HCT116 (cell line): ENCODE measurements around the gene STXBP5. TPM values are rescaled to one million over a fixed set of nuclear protein-coding genes. Genes with fewer than 3 reads are reported as not detected.

Experiments
- ATAC-seq: fragments of 200-7000 bp; cut with Tn5 transposase; 2 replicates; pipeline ENCODE4 v1.9.1; 2020; ENCODE audit warnings: mild to moderate bottlenecking, moderate library complexity
- BruUV-seq: library from RNA; stranded (reverse); fragments of 400-500 nt; replicated peaks from 2 replicates; lab custom pipeline; 2021; lab: Mats Ljungman, UMichigan
- CTCF ChIA-PET: fragments of 300-600 bp; sonication (Branson Sonifier 250); formaldehyde crosslinking; loops from one replicate; lab custom pipeline; 2021; ENCODE audit warnings: antibody characterized with exemption; lab: Charles Lee
- POLR2A ChIA-PET: fragments of 300-600, 350-600 bp; sonication (Branson Sonifier 250); formaldehyde crosslinking; loops from one replicate; lab custom pipeline; 2021; ENCODE audit warnings: antibody characterized with exemption; lab: Charles Lee
- RAD21 ChIA-PET, 2 experiments: fragments of 300-600 bp; sonication (Branson Sonifier 250); formaldehyde crosslinking; loops; one replicate each; lab custom pipeline; 2023; ENCODE audit warnings: low total read pairs in 2 of 2; ENCODE audit not compliant: uncharacterized antibody in 2 of 2, unreplicated experiment in 2 of 2, low non-redundant PET in 1 of 2; lab: Charles Lee
- DNase-seq: peaks from one replicate; pipeline ENCODE4 v3.0.0-alpha.2; 2010; ENCODE audit warnings: low read depth, low spot score
- H2AFZ ChIP-seq: fragments of 200-600 bp; shearing (Covaris generic), sonication (generic); 2 replicates; pipeline ENCODE4 v1.6.1; 2017; ENCODE audit warnings: low read depth, mixed run types, mixed read lengths, antibody characterized with exemption, low read length; ENCODE audit not compliant: poor library complexity, severe bottlenecking
- H3K27ac ChIP-seq: 2 replicates; pipeline ENCODE4 v1.5.1; 2012; ENCODE audit warnings: low read depth, low read length
- H3K27me3 ChIP-seq: fragments of 200-600 bp; sonication (generic); 2 replicates; pipeline ENCODE4 v1.6.1; 2016; ENCODE audit warnings: mixed run types, low read length, mixed read lengths; ENCODE audit not compliant: insufficient read depth
- H3K36me3 ChIP-seq, 2 experiments: fragments of 200-500 bp in 1 of 2; fragments of 200-600 bp in 1 of 2; sonication (Bioruptor generic) in 1 of 2; sonication (generic) in 1 of 2; 2 replicates each; pipeline versions ENCODE4 v1.5.1 to v1.6.1; 2014 to 2016; ENCODE audit warnings: low read length in 2 of 2, inconsistent platforms in 1 of 2, mixed read lengths in 1 of 2, mixed run types in 1 of 2; ENCODE audit not compliant: insufficient read depth in 2 of 2, control insufficient read depth in 1 of 2
- H3K4me1 ChIP-seq, 2 experiments: fragments of 200-600 bp in 1 of 2; sonication (generic) in 1 of 2; 2 replicates each; pipeline versions ENCODE4 v1.5.1 to v1.6.1; 2012 to 2017; ENCODE audit warnings: low read length in 2 of 2, inconsistent platforms in 1 of 2, mild to moderate bottlenecking in 1 of 2, mixed read lengths in 1 of 2, mixed run types in 1 of 2, moderate library complexity in 1 of 2; ENCODE audit not compliant: insufficient read depth in 2 of 2, control insufficient read depth in 1 of 2
- H3K4me2 ChIP-seq: fragments of 200-600 bp; sonication (generic); 2 replicates; pipeline ENCODE4 v1.6.1; 2017; ENCODE audit warnings: mixed run types, low read length, mixed read lengths
- H3K4me3 ChIP-seq, 2 experiments: fragments of 200-600 bp in 1 of 2; sonication (generic) in 1 of 2; replicated peaks in 1 of 2; 2 replicates each; pipeline ENCODE4 v1.5.1; 2011 to 2016; ENCODE audit warnings: low read length in 2 of 2, control low read depth in 1 of 2, low read depth in 1 of 2, mild to moderate bottlenecking in 1 of 2, mixed read lengths in 1 of 2, mixed run types in 1 of 2
- H3K79me2 ChIP-seq: fragments of 200-600 bp; sonication (generic); 2 replicates; pipeline ENCODE4 v1.6.1; 2017; ENCODE audit warnings: mild to moderate bottlenecking, mixed run types, low read length, moderate library complexity, mixed read lengths; ENCODE audit not compliant: insufficient read depth
- H3K9ac ChIP-seq: fragments of 200-600 bp; sonication (generic); 2 replicates; pipeline ENCODE4 v1.6.1; 2016; ENCODE audit warnings: low read length, mixed read lengths
- H3K9me2 ChIP-seq: fragments of 200-600 bp; sonication (generic), shearing (Covaris generic); 2 replicates; pipeline ENCODE4 v1.6.1; 2017; ENCODE audit warnings: mixed run types, mild to moderate bottlenecking, moderate library complexity; ENCODE audit not compliant: insufficient read depth
- H3K9me3 ChIP-seq, 2 experiments: fragments of 200-500 bp in 1 of 2; fragments of 200-600 bp in 1 of 2; sonication (Bioruptor generic) in 1 of 2; sonication (generic) in 1 of 2; 2 replicates each; pipeline ENCODE4 v1.6.1; 2014 to 2017; ENCODE audit warnings: low read length in 2 of 2, mixed read lengths in 2 of 2, inconsistent platforms in 1 of 2, low read depth in 1 of 2, mild to moderate bottlenecking in 1 of 2, mixed run types in 1 of 2, moderate library complexity in 1 of 2; ENCODE audit not compliant: control insufficient read depth in 1 of 2, insufficient read depth in 1 of 2
- H4K20me1 ChIP-seq: fragments of 200-600 bp; sonication (generic), shearing (Covaris generic); 2 replicates; pipeline ENCODE4 v1.6.1; 2017; ENCODE audit warnings: mixed run types, mild to moderate bottlenecking, moderate library complexity; ENCODE audit not compliant: insufficient read depth
- EGR1 ChIP-seq: IDR thresholded peaks from 2 replicates; pipeline ENCODE4 v1.6.1; 2012; ENCODE audit warnings: low read depth
- ELF1 ChIP-seq: IDR thresholded peaks from 2 replicates; pipeline ENCODE4 v1.6.1; 2012; ENCODE audit warnings: low read depth, borderline replicate concordance
- EZH2 ChIP-seq: fragments of 200-600 bp; sonication (generic); IDR thresholded peaks from 2 replicates; pipeline ENCODE4 v1.6.1; 2017; ENCODE audit warnings: antibody characterized with exemption, mixed run types
- EZH2phosphoT487 ChIP-seq: fragments of 200-600 bp; IDR thresholded peaks from 2 replicates; pipeline ENCODE4 v1.6.1; 2018; ENCODE audit warnings: antibody characterized with exemption, borderline replicate concordance
- FOSL1 ChIP-seq: IDR thresholded peaks from 2 replicates; pipeline ENCODE4 v1.6.1; 2012; ENCODE audit warnings: low read depth
- MAX ChIP-seq: IDR thresholded peaks from 2 replicates; pipeline ENCODE4 v1.6.1; 2012
- RAD21 ChIP-seq: IDR thresholded peaks from 2 replicates; pipeline ENCODE4 v1.6.1; 2012; ENCODE audit warnings: low read depth, mild to moderate bottlenecking
- REST ChIP-seq: IDR thresholded peaks from 2 replicates; pipeline ENCODE4 v1.6.1; 2012; ENCODE audit warnings: low read depth
- SIN3A ChIP-seq: IDR thresholded peaks from 2 replicates; pipeline ENCODE4 v1.6.1; 2012; ENCODE audit warnings: low read depth
- SP1 ChIP-seq: IDR thresholded peaks from 2 replicates; pipeline ENCODE4 v1.6.1; 2012; ENCODE audit warnings: low read depth
- SRF ChIP-seq: IDR thresholded peaks from 2 replicates; pipeline ENCODE4 v1.6.1; 2012; ENCODE audit warnings: low read depth
- ZFX ChIP-seq: fragments of 450-650 bp; IDR thresholded peaks from 2 replicates; pipeline ENCODE4 v1.6.1; 2017
- intact Hi-C: fragments of 100-400 bp; cut with micrococcal nuclease; formaldehyde crosslinking; loops from 2 replicates; pipeline ENCODE4 v1.10.0; 2022
- total RNA-seq: library from RNA; stranded (reverse); gene quantifications from one replicate; pipeline ENCODE4 v1.2.1, GENCODE V29; 2021; ENCODE audit not compliant: unreplicated experiment
- TF ChIP-seq, protein P1 (sequence below): IDR thresholded peaks from 2 replicates; pipeline ENCODE4 v1.6.1; 2011; ENCODE audit warnings: mild to moderate bottlenecking, low read length, moderate library complexity; ENCODE audit not compliant: insufficient replicate concordance; ENCODE audit errors: extremely low read depth

The STXBP5 gene
- total RNA-seq, 1 experiment from 2014 or later: 12.6 TPM

DNA sequence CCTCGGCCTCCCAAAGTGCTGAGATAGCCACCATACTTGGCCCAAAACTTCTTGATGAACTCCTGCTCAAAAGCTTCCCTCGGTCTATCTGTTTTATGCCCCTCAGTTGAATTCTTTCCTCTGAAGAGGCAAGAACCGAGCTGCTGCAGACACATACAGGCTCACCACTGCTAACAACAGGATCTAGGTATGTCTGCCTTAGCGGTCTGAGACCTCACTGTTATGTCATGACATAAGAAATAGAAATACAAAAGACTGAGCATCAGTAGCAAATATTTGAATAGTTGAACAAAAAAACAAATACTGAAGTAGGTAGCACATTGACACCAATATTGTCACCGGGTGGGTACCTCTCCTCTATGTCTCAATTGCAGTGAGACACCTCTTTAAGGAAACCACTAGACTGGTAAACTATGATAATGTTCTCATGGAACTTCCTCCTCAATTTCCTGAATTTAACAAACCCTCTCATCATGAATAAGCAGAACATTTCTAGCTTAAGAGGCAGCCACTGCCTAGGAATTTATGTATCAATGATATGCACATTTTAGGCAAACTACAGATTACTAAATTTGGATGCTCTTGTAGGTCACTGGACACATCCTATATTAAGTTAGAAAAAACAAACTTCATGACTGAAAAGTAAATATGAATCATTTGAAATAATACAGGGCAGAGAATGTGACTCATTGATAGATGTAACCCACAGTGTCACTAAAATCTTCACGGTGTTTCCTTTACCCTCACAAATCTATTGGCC, 9.4 kb upstream of the STXBP5 start:
- ChIA-PET POLR2A (no interaction called here), CTCF (no interaction called here), RAD21 (no interaction called here)
- H3K9me2 ChIP-seq: no peaks in the 10 kb centered on the region
- no peak overlapping the region for H3K4me3 ChIP-seq
- no peak overlapping the region for H3K9ac ChIP-seq
- no TSS peak for BruUV-seq
- no peaks in the 10 kb centered on the region for H3K27me3 ChIP-seq
- no peaks in the 10 kb centered on the region for H3K4me1 ChIP-seq
- H2AFZ ChIP-seq: no peak overlapping the region
- TF ChIP-seq REST (no peak), EZH2phosphoT487 (no peak), EZH2 (no peak), MAX (no peak), SIN3A (no peak), ELF1 (no peak), FOSL1 (no peak), SRF (no peak), SP1 (no peak), RAD21 (no peak), ZFX (no peak), EGR1 (no peak)
- TF ChIP-seq, protein P1, sequence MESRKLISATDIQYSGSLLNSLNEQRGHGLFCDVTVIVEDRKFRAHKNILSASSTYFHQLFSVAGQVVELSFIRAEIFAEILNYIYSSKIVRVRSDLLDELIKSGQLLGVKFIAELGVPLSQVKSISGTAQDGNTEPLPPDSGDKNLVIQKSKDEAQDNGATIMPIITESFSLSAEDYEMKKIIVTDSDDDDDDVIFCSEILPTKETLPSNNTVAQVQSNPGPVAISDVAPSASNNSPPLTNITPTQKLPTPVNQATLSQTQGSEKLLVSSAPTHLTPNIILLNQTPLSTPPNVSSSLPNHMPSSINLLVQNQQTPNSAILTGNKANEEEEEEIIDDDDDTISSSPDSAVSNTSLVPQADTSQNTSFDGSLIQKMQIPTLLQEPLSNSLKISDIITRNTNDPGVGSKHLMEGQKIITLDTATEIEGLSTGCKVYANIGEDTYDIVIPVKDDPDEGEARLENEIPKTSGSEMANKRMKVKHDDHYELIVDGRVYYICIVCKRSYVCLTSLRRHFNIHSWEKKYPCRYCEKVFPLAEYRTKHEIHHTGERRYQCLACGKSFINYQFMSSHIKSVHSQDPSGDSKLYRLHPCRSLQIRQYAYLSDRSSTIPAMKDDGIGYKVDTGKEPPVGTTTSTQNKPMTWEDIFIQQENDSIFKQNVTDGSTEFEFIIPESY: no peak
- H3K9me3 ChIP-seq: no peaks in the 10 kb centered on the region
- no peak overlapping the region for H3K4me2 ChIP-seq
- intact Hi-C loops: no loop called here
- H3K79me2 ChIP-seq: no peaks in the 10 kb centered on the region
- H3K27ac ChIP-seq: no peak overlapping the region
- H3K36me3 ChIP-seq: no peaks in the 10 kb centered on the region
- H4K20me1 ChIP-seq: no peaks in the 10 kb centered on the region
- ATAC-seq (no peak), DNase-seq (no peak)
